GM18909 (cell line): ENCODE measurements around the gene OR51M1.
A peak's percentile ranks its signal among the peaks of the same experiment; 100 is the strongest.
"Not testable (repeated sequence)": the region's sequence is repeated elsewhere in the genome, so short reads cannot be mapped to it uniquely, and the experiment has no call there.

ENCODE experiments used
- ATAC-seq: cut with Tn5 transposase; IDR thresholded peaks from one replicate; pipeline ENCODE4 v1.9.1; 2021; ENCODE audit warnings: mild to moderate bottlenecking; ENCODE audit not compliant: unreplicated experiment, poor library complexity

OR51M1 gene

GRCh38 chr11:5383576-5383975, at the start of gene OR51M1:
OR51M1 (plus strand) TSS chr11:5383812; CDS start chr11:5389399, 5,587 bp downstream.
- no peak for ATAC-seq

GRCh38 chr11:5335170-5335569, 48.4 kb upstream of the OR51M1 start:
- ATAC-seq: no peak

GRCh38 chr11:5336331-5336730, 47.3 kb upstream of the OR51M1 start:
- ATAC-seq: no peak

GRCh38 chr11:5337253-5337652, 46.4 kb upstream of the OR51M1 start:
- ATAC-seq: not testable (repeated sequence)

GRCh38 chr11:5339771-5340322, 43.8 kb upstream of the OR51M1 start:
- ATAC-seq: peak; percentile 86

- no peak for ATAC-seq
Observed at GRCh38 chr11:5343474-5344335, 39.9 kb upstream of the OR51M1 start, which contains the start of gene OR51B5. OR51B5 (minus strand) TSS chr11:5343524; CDS start chr11:5343524, 0 bp downstream.

GRCh38 chr11:5345831-5346230, 37.8 kb upstream of the OR51M1 start:
- no peak for ATAC-seq

GRCh38 chr11:5348551-5349194, 34.9 kb upstream of the OR51M1 start:
- ATAC-seq: no peak

GRCh38 chr11:5349550-5349949, 34.1 kb upstream of the OR51M1 start:
- no peak for ATAC-seq

- ATAC-seq: no peak
Observed at GRCh38 chr11:5351208-5351607, 32.4 kb upstream of the OR51M1 start, which contains the start of gene OR51B6. OR51B6 (plus strand) TSS chr11:5351508; CDS start chr11:5351508, 0 bp downstream.

- ATAC-seq: not testable (repeated sequence)
Observed at GRCh38 chr11:5356031-5356430, 27.6 kb upstream of the OR51M1 start.

- ATAC-seq: no peak
Observed at GRCh38 chr11:5362017-5362625, 21.5 kb upstream of the OR51M1 start.

- no peak for ATAC-seq
Observed at GRCh38 chr11:5363679-5364078, 19.9 kb upstream of the OR51M1 start.

- ATAC-seq: no peak
Observed at GRCh38 chr11:5364214-5364613, 19.4 kb upstream of the OR51M1 start.

GRCh38 chr11:5366365-5366764, 17.2 kb upstream of the OR51M1 start:
- not testable (repeated sequence) for ATAC-seq

- no peak for ATAC-seq
Observed at GRCh38 chr11:5366856-5367255, 16.8 kb upstream of the OR51M1 start.

- ATAC-seq: no peak
Observed at GRCh38 chr11:5367448-5368074, 16.1 kb upstream of the OR51M1 start.

GRCh38 chr11:5368502-5369043, 15.0 kb upstream of the OR51M1 start:
- ATAC-seq: peak; percentile 61

- ATAC-seq: peak; percentile 76
Observed at GRCh38 chr11:5369789-5370188, 13.8 kb upstream of the OR51M1 start.
